ENCODE measurements around the gene PFN3.
"Not testable (repeated sequence)": the region's sequence is repeated elsewhere in the genome, so short reads cannot be mapped to it uniquely, and the experiment has no call there.

PFN3 gene

DNA sequence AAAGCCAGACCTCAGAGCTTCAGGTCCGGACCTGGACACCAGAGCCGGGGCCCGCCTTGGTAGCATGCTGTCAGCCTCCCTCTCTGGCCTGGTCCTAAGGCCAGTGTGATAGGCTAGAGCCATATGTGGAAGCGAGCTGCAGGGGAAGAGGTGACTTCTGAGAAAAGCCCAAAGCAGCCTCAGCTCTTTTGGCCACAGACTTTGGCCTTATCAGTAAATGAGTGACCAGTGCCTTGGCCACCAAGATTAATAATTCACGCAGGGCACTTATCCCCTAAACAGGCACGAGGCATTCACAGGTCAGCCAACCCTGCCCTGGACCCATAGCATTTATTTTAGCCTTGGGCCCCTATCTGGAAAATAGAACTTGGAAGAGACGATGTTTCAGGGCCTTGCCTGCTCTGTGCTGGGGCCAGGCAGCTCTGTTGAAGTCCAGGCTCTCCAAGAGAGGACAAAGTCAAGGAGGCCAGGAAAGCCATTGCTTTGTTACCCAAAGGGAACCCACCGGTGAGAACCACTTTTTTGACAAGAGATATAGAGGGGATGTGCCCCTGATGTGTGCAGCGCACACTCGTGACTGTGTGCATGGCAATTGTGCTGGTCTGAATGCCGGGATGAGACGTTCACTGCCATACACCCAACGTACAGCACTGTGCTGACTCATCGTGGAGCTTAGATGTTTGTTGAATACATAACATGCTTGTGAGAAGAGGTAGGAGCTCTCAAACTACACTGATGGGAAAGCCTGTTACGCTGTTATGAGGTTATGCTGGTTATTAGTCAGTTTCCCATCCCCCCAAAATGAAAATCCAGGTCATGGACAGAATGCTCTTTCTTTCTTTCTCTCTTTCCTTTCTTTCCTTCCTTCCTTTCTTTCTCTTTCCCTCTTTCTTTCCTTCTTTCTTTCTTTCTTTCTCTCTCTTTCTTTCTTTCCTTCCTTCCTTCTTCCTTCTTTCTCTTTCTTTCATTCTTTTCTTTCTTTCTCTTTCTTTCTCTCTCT lies 21.3 kb downstream of the PFN3 start:
- no peaks in the 10 kb centered on the region for H3K9me3 Mint-ChIP-seq
- H3K4me3 Mint-ChIP-seq: no peak overlapping the region
- no peaks in the 10 kb centered on the region for H3K36me3 Mint-ChIP-seq (ENCODE audit: low read depth)
- H3K27ac Mint-ChIP-seq: no peak overlapping the region
- H3K4me1 Mint-ChIP-seq (ENCODE audit: low read depth): peaks cover 23% of the 10 kb centered on the region
- H3K27me3 Mint-ChIP-seq: no peaks in the 10 kb centered on the region

- Mint-ChIP-seq H3K36me3 (ENCODE audit: low read depth) (no peaks in the 10 kb centered on the region), H3K27ac (no peak overlapping the region), H3K27me3 (no peaks in the 10 kb centered on the region), H3K9me3 (no peaks in the 10 kb centered on the region), H3K4me1 (ENCODE audit: low read depth) (peaks cover 34% of the 10 kb centered on the region), H3K4me3 (no peak overlapping the region)
Observed at GRCh38 chr5:177377851-177378776, 22.3 kb downstream of the PFN3 start.

DNA sequence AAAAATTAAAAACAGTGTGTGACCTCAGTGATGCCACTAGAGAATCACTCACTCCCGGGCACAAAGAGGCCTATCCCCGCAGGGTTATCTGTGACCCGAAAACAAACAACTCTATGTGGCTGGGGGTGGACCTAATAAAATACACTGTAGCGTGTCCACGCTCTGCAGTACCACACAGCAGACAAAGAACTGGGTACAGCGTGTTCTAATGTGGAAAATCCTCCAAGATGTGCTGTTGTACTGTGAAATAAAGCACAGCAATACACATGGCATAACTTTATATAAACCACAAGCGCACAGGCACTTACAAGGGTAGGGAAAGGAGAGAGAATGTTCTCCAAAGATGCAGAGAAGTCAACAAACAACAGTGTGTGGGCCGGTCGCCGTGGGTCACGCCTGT lies 24.4 kb downstream of the PFN3 start:
- H3K9me3 Mint-ChIP-seq: no peaks in the 10 kb centered on the region
- H3K27me3 Mint-ChIP-seq: no peaks in the 10 kb centered on the region
- no peak overlapping the region for H3K27ac Mint-ChIP-seq
- peaks cover 48% of the 10 kb centered on the region for H3K4me1 Mint-ChIP-seq (ENCODE audit: low read depth)
- H3K36me3 Mint-ChIP-seq (ENCODE audit: low read depth): no peaks in the 10 kb centered on the region
- no peak overlapping the region for H3K4me3 Mint-ChIP-seq

DNA sequence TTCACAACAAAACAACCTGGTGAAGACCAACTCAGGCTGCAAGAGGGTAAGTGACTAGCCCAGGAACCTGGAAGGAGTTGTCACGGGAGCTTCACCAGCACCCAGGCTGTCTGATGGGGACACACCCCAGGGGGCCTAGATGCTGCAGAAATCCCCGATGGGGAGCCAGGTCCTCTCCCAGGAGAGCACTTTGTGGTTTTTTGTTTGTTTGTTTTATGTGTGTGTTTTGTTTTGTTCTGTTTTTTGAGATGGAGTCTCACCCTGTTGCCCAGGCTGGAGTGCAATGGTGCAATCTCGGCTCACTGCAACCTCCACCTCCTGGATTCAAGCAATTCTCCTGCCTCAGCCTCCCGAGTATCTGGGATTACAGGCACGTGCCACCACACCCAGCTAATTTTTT lies 24.9 kb downstream of the PFN3 start:
- not testable (repeated sequence) for H3K9me3 Mint-ChIP-seq; H3K4me3 Mint-ChIP-seq; H3K36me3 Mint-ChIP-seq (ENCODE audit: low read depth); H3K27me3 Mint-ChIP-seq; H3K27ac Mint-ChIP-seq
- H3K4me1 Mint-ChIP-seq (ENCODE audit: low read depth): peaks cover 48% of the 10 kb centered on the region

DNA sequence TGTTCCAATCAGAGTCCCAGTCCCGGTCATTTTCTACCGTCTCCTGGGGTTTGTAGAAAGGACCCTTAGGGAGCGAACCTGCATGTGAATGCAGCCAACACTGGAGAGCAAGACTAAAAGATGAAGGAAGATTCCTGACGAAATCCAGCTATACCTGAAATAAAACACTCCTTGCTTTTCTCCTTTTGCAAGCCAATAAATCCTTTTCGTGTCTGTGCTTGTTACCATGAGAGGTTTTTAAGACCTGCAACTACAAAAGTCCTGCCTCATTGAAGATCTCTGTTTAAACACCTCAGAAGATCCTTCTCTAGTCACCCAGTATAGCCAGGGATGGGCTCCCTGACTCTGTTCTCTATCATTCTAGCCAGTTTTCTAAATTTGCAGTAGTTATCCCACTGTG lies 26.2 kb downstream of the PFN3 start:
- peaks cover 47% of the 10 kb centered on the region for H3K4me1 Mint-ChIP-seq (ENCODE audit: low read depth)
- H3K27ac Mint-ChIP-seq: peak overlapping the region; percentile 70
- peaks cover 7% of the 10 kb centered on the region for H3K36me3 Mint-ChIP-seq (ENCODE audit: low read depth)
- no peaks in the 10 kb centered on the region for H3K9me3 Mint-ChIP-seq
- no peaks in the 10 kb centered on the region for H3K27me3 Mint-ChIP-seq
- H3K4me3 Mint-ChIP-seq: no peak overlapping the region

DNA sequence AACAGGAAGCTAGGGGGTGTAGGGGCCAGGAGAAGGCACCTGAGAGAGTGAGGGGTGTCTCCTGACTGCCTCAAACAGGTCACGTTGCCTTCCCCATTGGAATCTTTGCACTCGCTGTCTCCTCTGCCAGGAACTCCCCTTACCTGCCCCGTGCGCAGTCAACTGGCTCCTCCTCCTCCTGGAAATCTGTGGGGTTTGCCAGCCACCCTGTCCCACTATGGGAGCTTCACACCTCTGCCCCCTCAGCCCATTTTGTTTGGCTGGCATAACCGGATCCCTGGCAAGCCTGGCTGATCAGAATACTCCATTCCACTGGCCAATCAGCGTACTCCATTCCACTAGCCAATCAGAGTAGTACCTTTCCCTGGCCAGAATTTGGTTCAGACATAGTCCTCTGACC lies 26.7 kb downstream of the PFN3 start:
- Mint-ChIP-seq H3K4me1 (ENCODE audit: low read depth) (peaks cover 48% of the 10 kb centered on the region), H3K36me3 (ENCODE audit: low read depth) (peaks cover 11% of the 10 kb centered on the region), H3K27me3 (no peaks in the 10 kb centered on the region), H3K4me3 (no peak overlapping the region), H3K9me3 (no peaks in the 10 kb centered on the region), H3K27ac (peak overlapping the region; percentile 70)

GRCh38 chr5:177372910-177373309 lies 27.6 kb downstream of the PFN3 start:
- H3K4me3 Mint-ChIP-seq: no peak overlapping the region
- H3K36me3 Mint-ChIP-seq (ENCODE audit: low read depth): peaks cover 20% of the 10 kb centered on the region

DNA sequence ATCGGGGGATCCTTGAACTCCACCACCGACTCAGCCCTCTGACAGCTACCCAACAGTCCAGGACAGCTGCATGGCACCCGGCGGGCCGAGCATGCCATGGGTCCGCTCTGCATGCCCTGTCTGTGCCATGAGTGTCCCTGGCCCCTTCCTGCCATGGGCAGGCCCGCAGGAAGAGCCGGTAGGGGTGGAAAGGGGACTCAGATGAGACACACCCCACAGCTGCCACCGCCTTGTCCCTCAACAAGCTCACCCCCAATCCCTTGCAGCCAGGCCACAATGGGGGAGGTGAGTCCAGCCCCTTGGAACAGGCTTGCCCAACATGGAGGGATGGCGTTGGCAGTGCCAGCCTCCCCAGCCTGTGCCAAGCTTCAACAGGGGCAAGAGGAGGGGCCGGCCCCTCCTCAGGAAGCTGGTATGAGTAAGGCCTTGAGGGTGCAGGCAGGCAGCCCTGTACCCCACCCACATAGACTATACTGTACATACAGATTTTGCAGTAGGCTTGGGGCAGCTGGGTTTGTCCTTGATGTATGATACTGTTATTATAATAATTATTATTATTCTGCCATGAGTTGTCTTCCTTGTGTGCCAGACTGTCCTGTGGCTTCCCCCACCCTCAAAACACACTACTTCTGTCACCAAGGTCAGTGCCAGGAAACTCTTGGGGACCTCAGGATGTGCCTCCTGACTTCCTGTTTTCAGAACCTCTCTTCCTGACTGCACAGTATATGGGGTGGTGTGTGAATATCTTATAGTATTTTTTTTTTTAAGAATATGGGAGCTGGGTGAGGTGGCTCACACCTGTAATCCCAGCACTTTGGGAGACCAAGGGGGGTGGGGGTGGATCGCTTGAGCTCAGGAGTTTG lies 28.2 kb downstream of the PFN3 start:
- Mint-ChIP-seq H3K36me3 (ENCODE audit: low read depth) (peaks cover 20% of the 10 kb centered on the region), H3K9me3 (no peaks in the 10 kb centered on the region), H3K4me3 (no peak overlapping the region), H3K27ac (peak overlapping the region; percentile 71), H3K4me1 (ENCODE audit: low read depth) (peaks cover 55% of the 10 kb centered on the region), H3K27me3 (no peaks in the 10 kb centered on the region)

More at GRCh38 chr5:177372910-177373309, 27.6 kb downstream of the PFN3 start:
- Mint-ChIP-seq H3K27me3 (no peaks in the 10 kb centered on the region), H3K9me3 (no peaks in the 10 kb centered on the region), H3K27ac (peak overlapping the region; percentile 71), H3K4me1 (ENCODE audit: low read depth) (peaks cover 55% of the 10 kb centered on the region)

DNA sequence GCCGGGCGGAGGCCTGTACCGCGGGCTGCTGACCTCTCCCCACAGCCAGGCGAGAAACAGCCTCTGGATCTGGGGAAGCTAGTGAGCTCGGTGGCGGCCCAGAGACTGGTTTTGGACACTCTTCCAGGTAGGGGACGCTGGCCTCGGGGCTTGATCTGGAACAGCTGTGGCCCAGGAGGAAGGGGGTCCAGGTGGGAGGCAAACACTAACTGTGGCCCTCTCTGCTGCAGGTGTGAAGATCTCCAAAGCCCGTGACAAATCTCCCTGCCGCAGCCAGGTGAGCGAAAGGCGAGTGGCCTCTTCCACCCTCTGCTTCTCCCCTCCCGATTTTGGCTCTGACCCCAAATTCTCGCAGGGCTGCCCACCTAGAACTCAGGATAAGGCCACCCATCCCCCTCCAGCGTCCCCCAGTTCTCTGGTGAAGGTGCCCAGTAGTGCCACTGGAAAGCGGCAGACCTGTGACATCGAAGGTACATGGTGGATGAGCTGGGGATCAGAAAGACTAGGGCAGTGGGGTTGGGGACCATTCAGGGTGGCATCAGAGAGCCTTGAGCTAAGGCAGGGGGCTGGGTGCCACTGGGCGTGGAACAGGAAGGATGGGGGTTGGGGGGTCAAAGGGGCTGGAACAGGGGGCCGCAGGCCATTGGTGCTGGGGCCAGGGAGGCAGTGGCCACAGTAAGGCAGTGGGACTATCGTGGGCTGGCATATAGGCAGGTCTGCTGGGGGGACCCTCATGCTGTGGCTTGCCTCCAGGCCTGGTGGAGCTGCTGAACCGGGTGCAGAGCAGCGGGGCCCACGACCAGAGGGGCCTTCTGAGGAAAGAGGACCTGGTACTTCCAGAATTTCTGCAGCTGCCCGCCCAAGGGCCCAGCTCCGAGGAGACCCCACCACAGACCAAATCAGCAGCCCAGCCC lies 29.1 kb downstream of the PFN3 start:
- Mint-ChIP-seq H3K9me3 (no peaks in the 10 kb centered on the region), H3K27me3 (no peaks in the 10 kb centered on the region), H3K36me3 (ENCODE audit: low read depth) (peaks cover 22% of the 10 kb centered on the region), H3K4me1 (ENCODE audit: low read depth) (peaks cover 57% of the 10 kb centered on the region), H3K27ac (no peak overlapping the region), H3K4me3 (no peak overlapping the region)

DNA sequence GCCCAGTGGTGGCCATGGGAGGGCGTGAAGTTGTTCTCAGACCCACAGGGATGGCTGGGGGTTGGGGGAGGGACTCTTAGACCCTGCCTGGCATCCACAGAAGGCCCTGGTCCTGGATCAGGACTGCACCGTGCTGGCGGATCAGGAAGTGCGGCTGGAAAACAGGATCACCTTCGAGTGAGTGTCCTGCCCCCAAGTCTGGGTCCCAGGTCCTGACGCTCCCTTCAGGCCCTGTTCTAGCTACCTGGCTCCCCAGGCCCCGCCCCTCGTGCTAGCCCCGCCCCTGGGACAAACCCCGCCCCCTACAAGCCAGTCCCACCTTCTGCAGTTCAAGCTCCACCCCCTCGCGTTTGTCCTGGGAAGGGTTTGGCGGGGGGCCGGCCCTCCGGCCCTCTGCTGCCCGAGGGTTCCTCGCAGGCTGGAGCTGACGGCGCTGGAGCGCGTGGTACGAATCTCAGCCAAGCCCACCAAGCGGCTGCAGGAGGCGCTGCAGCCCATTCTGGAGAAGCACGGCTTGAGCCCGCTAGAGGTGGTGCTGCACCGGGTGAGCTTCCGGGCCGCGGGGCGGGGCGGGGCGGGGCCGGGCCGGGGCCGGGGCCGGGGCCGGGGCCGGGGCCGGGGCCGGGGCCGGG lies 29.9 kb downstream of the PFN3 start:
- Mint-ChIP-seq H3K9me3 (no peaks in the 10 kb centered on the region), H3K36me3 (ENCODE audit: low read depth) (peaks cover 24% of the 10 kb centered on the region), H3K27me3 (no peaks in the 10 kb centered on the region), H3K27ac (no peak overlapping the region), H3K4me3 (no peak overlapping the region), H3K4me1 (ENCODE audit: low read depth) (peaks cover 63% of the 10 kb centered on the region)

DNA sequence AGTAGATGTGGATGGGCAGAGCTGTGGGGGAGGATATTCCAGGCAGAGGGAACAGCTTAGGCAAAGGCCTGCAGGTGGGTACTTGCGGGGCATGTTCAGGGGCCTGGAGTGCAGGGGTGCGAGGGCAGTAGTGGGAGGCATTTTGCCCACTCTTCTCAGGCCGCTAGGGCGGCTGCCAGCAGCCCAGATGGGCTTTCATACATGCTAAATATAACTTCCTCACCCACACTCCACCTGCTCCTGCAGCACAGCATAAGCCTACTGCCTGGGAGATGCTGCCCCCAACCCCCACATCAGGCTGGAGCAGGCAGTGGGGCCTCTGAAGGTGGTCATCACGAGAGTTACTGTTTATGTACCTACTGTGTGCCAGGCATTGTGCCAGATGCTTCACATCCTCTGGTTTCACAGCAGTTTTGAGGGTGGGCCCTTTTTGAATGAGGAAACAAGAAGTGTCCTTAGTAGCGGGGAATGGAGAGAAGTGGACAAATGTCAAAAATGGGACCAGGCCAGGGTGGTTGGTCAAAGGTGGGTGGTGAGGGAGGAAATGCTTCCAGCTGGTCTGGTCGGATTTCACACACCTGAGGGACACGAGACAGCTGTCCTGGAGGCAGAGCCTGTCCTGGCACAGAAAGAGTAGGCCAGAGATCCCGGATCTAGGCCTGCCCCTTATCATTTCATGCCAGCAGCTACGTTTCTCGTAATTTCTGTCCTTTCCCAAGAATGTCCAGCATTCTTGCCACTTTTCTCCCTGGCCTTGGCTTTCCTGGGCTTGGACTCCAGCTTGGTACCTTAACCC lies 30.6 kb downstream of the PFN3 start:
- Mint-ChIP-seq H3K4me3 (no peak overlapping the region), H3K27me3 (no peaks in the 10 kb centered on the region), H3K27ac (no peak overlapping the region), H3K36me3 (ENCODE audit: low read depth) (peaks cover 24% of the 10 kb centered on the region), H3K4me1 (ENCODE audit: low read depth) (peaks cover 71% of the 10 kb centered on the region), H3K9me3 (no peaks in the 10 kb centered on the region)

DNA sequence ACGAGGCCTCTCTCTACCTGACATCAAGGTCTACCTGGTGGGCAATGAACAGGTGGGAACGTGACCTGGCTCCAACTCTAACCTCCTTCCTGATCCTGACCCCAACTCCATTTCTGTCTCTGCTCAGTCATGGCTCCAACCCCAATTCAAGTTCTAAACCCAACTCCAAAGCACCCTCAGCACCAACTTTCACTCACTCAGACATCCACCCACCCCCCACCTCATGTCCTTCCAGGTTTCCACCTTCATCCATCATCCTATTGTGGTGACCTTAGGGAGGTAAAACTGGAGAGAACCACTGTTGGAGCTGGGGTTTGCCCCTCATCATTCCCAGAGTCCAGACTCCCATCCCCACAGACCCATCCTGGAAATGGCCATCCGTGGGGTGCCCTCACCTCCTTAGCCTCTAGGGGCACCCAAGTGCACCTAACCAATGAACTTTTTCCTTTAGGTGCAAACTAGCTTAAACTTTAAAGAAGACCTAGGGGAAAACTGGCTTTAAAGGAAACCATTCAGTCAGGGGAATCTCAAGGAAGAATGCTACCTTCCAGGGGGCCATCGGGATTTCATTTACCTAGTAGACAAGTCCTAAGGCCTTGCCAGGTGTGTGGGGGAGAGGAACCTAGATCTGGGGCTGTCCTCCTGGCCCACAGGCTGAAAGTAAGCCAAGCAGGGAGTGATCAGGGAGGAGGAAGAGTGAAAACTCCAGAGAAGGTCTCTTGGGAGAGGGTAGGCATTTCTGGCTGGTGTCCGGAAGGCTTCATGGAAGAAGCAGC lies 31.4 kb downstream of the PFN3 start:
- peaks cover 73% of the 10 kb centered on the region for H3K4me1 Mint-ChIP-seq (ENCODE audit: low read depth)
- H3K4me3 Mint-ChIP-seq: no peak overlapping the region
- H3K9me3 Mint-ChIP-seq: no peaks in the 10 kb centered on the region
- H3K27me3 Mint-ChIP-seq: no peaks in the 10 kb centered on the region
- H3K27ac Mint-ChIP-seq: no peak overlapping the region
- peaks cover 24% of the 10 kb centered on the region for H3K36me3 Mint-ChIP-seq (ENCODE audit: low read depth)

Data from stimulated activated naive CD8-positive, alpha-beta T cell treated with anti-CD3 and anti-CD28 coated beads, Interleukin-15, Interleukin-2, amounts not matched to agents 100 ng/mL and 50 ng/mL, for 24 hours (primary cell).